AG09309 (cell line): Measurements from ENCODE around the gene MYBL2.

ENCODE experiments used
- DNase-seq: peaks from one replicate; pipeline ENCODE4 v3.0.0-alpha.2; 2010; ENCODE audit warnings: low read depth
- H3K4me3 ChIP-seq: 2 replicates; pipeline ENCODE4 v1.5.1; 2011; ENCODE audit warnings: mild to moderate bottlenecking, low read depth, low read length, moderate library complexity; ENCODE audit not compliant: control insufficient read depth
- CTCF ChIP-seq: IDR thresholded peaks from 2 replicates; pipeline ENCODE4 v1.5.1; 2011; ENCODE audit warnings: mild to moderate bottlenecking, low read depth, low read length, inconsistent platforms; ENCODE audit not compliant: insufficient read depth, control insufficient read depth; ENCODE audit errors: missing control alignments

MYBL2 gene

GRCh38 chr20:43682446-43682845 is 15.5 kb downstream of the MYBL2 start:
- TF ChIP-seq CTCF, result no peak
- H3K4me3 ChIP-seq, result no peak overlapping the region
- DNase-seq, result no peak

- no peak overlapping the region for H3K4me3 ChIP-seq
- DNase-seq, result no peak
- TF ChIP-seq CTCF, result no peak
Observed at GRCh38 chr20:43686820-43687219, 19.9 kb downstream of the MYBL2 start.

GRCh38 chr20:43689165-43689564 is 22.3 kb downstream of the MYBL2 start:
- no peak for TF ChIP-seq CTCF
- H3K4me3 ChIP-seq, result no peak overlapping the region
- no peak for DNase-seq

- DNase-seq, result no peak
- no peak overlapping the region for H3K4me3 ChIP-seq
- no peak for TF ChIP-seq CTCF
Observed at GRCh38 chr20:43690943-43691598, 24.2 kb downstream of the MYBL2 start.

- TF ChIP-seq CTCF, result peak; percentile 80
- DNase-seq, result peak; percentile 13
- no peak overlapping the region for H3K4me3 ChIP-seq
Observed at GRCh38 chr20:43691928-43692524, 25.1 kb downstream of the MYBL2 start.

- no peak for TF ChIP-seq CTCF
- DNase-seq, result no peak
- no peak overlapping the region for H3K4me3 ChIP-seq
Observed at GRCh38 chr20:43694763-43695162, 27.8 kb downstream of the MYBL2 start.
